NCI-H146 treated with DMSO at 0.1 percent for 48 hours (cell line): ENCODE results near the gene SPOP.
"Not testable (repeated sequence)": the region's sequence is repeated elsewhere in the genome, so short reads cannot be mapped to it uniquely, and the experiment has no call there.

Source experiments
- DNase-seq: peaks from one replicate; lab custom pipeline; 2025; ENCODE audit not compliant: unreplicated experiment; lab: John Stamatoyannopoulos, UW

SPOP gene

DNA sequence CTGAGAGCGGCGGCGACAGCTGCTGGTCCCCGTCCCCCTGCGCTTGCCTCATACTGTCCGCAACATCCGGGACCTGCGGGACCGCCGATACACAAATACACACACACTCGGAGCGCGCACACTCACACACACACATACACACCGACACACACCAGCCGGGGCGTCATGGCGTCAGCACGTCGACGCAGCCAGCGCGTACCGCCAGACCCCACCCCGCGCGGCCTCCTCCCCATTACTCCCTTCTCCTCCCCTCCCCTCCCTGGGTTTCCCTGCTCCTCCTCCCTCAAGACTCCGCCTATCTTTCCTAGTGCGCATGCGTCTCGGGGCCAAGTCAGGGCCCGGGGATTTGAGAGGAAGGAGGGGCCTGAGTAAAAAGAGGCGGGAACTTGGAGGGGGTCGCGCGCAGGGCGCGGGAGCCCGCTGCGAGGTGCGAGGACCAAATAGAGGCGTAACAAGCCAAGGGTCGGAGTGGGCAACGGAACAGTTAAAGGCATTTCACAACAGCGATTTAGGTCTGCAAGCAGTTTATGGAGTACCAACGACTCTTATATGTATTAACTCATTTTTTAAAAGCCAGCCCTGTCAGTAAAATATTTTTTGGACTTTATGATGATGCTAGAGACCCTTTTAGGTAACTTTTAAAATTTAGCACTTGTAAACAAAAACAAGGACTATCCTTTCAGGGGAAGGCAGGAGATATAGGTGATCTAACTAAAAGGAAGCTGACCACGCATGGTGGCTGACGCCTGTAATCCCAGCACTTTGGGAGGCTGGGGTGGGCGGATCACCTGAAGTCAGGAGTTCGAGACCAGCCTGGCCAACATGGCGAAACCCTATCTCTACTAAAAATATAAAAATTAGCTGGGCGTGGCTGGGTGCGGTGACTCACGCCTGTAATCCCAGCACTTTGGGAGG lies at the start of gene SPOP:
TSS of gene SPOP (minus strand) at position 165 of the 915 bp plus-strand sequence. CDS start 55,287 bp downstream, outside the sequence.
- peak; percentile 92 for DNase-seq

- no peak for DNase-seq
Measured at GRCh38 chr17:49727380-49727779, 49.5 kb upstream of the SPOP start.

GRCh38 chr17:49725452-49726130 lies 47.7 kb upstream of the SPOP start:
- DNase-seq, result no peak

GRCh38 chr17:49724552-49724951 lies 46.7 kb upstream of the SPOP start:
- DNase-seq, result not testable (repeated sequence)

DNA sequence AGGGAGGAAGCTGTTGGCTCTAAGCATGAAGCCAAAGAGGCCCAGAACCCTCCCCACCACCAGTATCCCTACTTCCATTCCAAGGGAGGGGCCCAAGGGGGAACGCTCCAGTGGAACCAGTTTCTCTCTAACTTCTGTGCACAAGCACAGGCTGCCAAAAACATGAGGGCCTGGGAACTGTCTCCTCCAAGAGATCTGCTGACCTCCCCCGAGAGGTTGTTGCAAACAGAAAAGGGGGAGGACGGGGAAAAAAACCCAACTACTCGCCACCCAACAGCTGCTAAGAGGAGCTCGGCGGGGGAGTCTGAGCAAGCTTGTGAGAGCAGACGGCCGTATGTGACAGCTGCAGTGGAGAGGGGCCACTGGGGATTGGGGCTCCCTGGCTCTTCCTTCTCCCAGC lies 45.5 kb upstream of the SPOP start:
- no peak for DNase-seq

- DNase-seq, result no peak
Measured at GRCh38 chr17:49722066-49722465, 44.2 kb upstream of the SPOP start.

DNA sequence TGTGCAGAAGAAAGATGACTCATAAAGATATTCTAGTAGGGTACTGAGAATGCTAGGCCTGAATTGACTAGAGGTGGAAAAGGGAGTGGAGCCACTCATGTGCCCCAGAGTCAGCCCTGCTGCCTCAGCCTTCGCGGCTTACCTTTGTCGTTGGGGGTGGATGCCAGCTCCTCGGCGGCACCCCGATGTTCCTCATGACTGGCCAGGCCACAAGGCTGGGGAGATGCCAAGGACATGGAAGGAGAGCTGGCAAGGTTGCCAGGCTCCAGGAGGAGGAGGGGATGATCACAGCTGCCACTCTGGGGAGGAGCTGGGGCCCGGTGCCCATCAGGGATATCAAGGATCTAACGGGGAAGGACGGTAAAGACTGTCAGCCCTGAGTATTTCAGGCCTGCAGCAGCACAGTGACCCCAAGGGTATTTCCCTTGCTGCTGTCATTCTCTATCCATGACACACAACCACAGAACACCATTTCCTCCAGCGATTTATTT lies 39.5 kb upstream of the SPOP start:
- DNase-seq, result no peak

DNA sequence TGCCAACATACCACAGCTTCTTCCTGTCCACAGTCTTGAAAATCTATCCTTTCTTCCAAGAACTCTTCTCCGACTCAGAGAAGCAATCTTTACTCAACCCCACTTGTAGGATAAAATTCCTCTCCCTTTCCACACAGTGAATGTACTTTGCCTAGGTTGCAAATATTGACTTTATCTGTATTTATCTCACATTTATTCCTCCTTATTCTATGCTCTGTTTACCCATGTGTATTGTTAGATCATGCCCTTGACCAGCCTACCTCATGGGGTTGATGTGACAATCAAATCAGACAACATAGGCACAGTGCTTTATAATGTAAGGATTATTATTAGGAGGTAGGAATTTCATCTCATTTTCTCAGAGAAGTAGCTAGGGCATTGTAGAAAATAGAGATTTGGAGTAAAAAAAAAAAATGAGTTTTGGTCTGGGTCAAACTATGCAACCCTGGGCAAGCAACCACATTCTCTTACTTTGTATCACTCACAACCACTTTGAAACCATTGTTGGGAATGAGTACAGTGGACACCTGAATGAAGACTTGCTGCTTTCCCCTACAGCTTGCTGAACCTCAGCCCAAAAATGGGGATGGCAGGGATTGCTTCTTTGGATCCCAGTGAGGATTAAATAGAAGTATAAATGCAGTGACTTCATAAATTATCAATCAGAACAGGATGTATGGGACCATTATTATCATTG lies 38.9 kb upstream of the SPOP start:
- DNase-seq, result no peak

DNA sequence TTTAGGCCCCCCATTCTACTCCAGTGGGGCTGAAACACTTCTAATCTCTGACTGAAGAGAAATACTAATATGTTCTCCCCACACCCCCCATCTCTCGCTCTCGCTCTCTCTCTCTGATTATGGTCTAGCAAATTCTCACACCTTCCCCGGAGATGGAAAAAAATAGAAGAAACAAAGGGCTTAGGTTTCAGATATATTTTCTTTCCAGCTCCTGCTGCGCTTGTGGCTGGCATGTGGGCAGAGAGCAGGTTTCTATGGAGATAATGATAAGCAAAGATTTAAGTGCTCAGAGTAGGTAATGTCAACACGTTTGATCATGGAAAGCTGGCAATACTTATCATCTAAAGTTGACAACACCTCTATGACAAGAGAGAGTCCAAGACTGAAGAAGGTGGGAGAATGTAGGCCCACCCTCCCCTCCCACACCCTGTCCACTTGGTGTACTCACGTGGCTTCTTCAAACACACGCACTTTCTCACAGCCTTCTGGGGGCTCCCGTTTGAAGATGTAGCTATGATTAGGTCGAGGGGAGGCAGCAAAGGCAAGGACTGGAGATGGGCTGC lies 37.9 kb upstream of the SPOP start:
- peak; percentile 77 for DNase-seq

GRCh38 chr17:49715216-49715615 lies 37.3 kb upstream of the SPOP start:
- DNase-seq, result no peak

DNA sequence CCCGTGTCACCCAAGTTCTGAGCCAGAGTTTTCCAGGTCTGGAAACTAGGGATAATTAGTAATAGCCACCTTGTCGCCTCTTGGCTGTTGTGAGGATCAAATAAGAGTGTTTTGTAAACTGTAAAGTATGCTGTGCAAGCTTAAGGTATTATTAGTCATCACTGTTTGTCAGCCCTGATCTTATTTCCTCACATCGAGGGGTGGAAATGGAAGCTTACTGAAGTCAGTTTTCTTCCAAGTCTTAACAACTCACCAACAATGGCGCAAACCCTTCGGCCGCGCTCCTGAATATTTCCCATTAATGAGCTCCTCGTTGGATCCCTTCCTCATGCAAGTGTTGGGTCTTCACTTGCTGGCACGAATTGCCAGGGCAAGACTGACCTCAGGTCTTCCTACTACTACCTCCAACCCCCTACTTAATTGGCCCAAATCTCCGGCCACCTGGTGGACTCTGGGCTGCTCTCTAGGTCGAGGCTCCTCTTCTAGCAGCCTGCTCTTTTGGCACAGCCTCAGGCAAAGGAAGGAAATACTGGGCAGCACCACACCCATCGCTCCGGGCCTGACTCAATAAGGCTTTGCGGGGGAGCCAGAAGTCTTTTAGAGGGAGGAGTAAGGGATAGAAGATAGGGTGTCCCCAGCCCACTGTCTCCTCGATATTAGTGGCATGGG lies 30.8 kb upstream of the SPOP start:
- peak; percentile 25 for DNase-seq

DNA sequence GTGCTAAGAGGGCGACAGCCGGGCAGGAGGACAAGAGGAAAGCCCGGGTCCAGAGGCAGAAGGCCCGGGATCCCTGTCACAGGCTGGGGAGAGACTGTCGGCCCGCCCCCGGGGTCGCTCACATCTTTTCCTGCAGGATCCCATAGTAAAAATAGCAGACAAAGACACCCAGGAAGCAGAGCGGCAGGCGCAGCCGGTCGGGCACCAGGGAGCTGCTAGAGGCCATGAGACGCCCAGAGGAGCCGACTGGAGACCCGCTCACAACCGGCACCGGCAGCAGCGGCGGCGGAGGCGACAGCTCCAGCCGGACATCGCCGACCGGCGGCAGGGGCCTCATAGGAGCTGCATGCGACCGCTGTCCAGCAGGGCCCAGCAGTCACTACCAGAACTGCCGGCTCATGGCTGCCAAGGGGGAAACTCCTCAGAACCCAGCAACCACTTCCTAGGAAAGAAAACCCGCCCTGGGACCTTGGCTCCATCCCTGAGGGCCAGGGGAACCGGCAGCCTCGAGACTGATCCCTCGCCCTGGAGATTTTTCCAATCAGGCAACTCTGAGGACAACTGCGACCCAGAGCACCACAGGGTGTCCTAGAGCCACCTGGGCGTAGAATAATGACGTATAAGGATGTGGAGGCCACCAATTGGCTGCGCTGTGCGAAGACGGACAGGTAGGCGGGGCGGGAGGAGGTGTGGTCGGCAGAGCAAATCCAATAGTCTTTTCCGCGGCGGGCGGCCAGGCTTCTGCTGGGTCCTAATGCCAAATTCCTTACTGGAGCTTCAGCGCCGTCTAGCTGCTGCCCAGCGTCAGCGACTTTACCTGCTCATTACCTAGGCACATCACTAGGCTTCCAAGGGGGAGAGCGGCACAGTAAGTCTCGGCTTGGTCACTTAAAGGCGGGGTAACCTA lies 30.0 kb upstream of the SPOP start, which contains the start of gene SLC35B1:
TSS of gene SLC35B1 (minus strand) at position 357 of the 907 bp plus-strand sequence. CDS start at position 226, 131 bp downstream.
- peak; percentile 97 for DNase-seq

DNA sequence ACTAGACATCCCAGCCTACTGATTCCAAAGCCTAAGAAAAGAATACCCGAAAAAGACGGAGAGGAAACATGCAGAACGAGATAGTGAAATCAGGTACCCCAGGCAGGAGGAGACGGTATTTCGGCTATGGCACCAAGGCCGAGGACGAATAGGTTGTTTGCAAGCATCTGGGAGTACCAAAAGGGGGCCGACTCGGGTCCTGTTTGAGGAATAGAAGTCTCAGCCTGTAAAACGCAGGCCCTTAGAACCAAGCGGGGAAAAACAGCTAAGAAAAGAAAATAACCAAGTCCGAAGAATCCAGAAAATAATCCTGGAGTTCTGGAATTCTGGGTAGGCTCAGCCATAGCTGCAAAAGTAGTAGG lies 29.3 kb upstream of the SPOP start:
- no peak for DNase-seq

DNA sequence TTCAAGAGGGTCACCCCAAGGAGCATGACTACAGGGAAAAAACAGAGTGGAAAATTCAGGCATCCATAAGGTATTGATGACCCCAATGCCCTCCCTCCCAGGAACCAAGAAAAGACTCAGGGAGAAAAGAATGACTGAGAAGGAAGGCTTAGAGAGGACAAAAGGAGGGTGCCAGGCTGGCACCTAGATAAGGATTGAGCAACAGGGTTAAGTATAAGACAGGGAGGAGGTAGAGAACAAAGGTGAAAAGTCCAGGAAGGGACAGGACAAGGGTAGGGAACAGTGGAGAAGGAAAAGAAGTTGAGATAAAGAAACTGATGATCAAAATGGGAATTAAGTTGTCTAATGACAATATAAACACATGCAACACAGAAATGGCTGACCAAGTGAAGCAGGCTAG lies 27.4 kb upstream of the SPOP start:
- DNase-seq, result no peak

- no peak for DNase-seq
Measured at GRCh38 chr17:49703557-49704277, 25.8 kb upstream of the SPOP start.

DNA sequence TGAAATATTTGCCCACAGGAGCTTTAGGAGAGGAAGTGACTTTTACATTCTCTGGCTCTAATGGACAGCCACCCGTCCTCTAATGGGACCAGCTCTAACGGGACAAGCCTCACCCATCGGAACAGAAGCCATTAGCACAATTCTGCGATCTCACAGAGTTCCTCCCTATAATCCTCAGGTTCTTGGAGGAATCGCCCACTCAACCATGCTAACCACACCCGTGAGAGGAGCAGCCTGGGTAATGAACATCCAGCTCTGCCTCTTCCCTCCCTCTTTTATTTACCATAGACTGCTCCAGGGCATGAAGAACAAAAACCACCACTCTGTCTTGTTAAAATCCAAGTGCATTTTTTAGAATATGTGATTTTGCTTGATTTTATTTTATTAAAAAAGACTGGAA lies 23.1 kb upstream of the SPOP start:
- DNase-seq, result no peak

DNA sequence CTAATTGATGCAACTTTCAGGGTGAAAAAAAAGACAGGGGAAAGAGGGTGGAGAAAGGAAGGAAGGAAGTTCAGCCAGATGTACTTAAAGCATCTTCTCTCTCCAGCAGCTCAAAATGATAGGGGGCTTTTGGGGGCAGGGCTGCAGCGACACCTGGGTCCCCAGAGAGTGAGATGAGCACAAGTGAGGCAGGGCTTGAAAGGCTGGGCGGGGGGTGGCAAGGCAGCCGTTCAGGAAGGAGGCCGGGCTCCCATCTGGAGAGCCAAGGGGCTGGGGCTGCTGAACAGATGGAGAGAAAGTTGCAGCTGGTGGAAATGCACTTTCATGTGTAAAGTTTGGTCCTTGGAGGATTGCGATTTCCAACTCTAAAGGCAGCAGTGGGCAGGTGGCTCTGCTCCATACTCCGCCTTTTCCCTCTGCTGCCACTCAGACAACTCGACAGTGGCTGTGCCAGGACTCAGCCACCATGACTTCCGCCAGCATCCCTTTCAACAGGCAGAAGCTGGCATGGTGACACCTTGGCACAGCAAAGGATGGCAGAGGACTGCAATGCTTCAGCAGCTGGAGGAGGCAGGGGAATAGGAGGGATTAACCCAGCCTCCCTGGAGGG lies 22.2 kb upstream of the SPOP start:
- no peak for DNase-seq

DNA sequence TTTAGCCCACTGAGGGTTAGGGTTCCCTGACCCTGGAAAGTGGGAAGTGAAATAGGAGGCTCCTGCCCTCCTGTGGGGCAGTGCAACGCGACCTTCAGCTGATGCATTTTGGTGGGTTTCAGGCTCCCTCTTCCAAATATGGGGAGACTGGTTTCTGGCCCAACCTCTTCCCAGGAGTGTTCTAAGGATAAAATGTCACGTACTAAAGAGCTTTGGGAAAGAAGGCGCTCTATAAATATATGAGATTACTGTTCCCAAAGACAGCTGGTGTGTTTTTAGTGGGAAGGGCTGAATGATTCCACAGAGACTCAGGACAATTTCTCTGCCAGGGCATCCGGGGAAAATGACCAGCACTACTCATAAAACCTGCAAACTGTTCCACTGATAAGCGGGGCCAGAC lies 20.1 kb upstream of the SPOP start:
- DNase-seq, result no peak
